Testis (tissue), 2 donors: ENCODE results near the gene UBE2E2.

ENCODE experiments used
- POLR2A ChIP-seq: fragments of 450-650 bp; IDR thresholded peaks from one replicate; pipeline ENCODE4 v1.6.1; 2017; ENCODE audit warnings: antibody characterized with exemption, mild to moderate bottlenecking, moderate library complexity
- TF ChIP-seq, protein P1 (sequence below), 3 experiments: fragments of 450-650 bp in 2 of 3; fragments of 200-600 bp in 1 of 3; sonication (generic) in 1 of 3; IDR thresholded peaks; one replicate each; pipeline ENCODE4 v1.5.1; 2016 to 2019; ENCODE audit warnings: antibody characterized with exemption in 3 of 3, mild to moderate bottlenecking in 2 of 3, moderate library complexity in 1 of 3

GRCh38 chr3:23495507-23495906, 292.4 kb downstream of the UBE2E2 start:
- TF ChIP-seq, protein P1, sequence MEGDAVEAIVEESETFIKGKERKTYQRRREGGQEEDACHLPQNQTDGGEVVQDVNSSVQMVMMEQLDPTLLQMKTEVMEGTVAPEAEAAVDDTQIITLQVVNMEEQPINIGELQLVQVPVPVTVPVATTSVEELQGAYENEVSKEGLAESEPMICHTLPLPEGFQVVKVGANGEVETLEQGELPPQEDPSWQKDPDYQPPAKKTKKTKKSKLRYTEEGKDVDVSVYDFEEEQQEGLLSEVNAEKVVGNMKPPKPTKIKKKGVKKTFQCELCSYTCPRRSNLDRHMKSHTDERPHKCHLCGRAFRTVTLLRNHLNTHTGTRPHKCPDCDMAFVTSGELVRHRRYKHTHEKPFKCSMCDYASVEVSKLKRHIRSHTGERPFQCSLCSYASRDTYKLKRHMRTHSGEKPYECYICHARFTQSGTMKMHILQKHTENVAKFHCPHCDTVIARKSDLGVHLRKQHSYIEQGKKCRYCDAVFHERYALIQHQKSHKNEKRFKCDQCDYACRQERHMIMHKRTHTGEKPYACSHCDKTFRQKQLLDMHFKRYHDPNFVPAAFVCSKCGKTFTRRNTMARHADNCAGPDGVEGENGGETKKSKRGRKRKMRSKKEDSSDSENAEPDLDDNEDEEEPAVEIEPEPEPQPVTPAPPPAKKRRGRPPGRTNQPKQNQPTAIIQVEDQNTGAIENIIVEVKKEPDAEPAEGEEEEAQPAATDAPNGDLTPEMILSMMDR (IDR thresholded peaks at IDR 0.05) = no peak
- no peak for TF ChIP-seq POLR2A
